ENCODE measurements around the gene CYB5A. TPM values are rescaled to one million over a fixed set of nuclear protein-coding genes. Genes with fewer than 3 reads are reported as not detected.
A peak's percentile ranks its signal among the peaks of the same experiment; 100 is the strongest.
"Not testable (repeated sequence)": the region's sequence is repeated elsewhere in the genome, so short reads cannot be mapped to it uniquely, and the experiment has no call there.

CYB5A gene
- total RNA-seq, 2 donors from 2014 or later: 71.3 to 73.5 TPM

DNA sequence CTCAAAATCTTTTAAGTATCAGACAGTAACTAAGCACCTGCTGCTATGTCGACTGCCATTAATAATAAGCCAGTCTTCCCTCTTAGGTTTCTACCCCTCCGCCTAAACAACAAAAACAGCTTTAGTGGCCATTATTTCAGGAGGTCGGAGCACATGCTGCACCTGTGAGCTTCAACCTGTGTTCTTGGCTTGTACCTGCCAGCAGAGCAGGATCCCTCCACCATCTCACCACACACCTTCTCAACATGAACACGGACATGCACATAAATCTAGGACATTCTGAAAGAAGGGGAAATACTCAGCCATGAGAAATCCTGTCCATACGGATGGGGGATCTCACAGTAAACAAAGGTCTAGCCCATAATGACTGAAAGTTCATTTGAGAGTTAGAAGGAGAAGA, 3.7 kb downstream of the CYB5A start:
- TF ChIP-seq, protein P1, sequence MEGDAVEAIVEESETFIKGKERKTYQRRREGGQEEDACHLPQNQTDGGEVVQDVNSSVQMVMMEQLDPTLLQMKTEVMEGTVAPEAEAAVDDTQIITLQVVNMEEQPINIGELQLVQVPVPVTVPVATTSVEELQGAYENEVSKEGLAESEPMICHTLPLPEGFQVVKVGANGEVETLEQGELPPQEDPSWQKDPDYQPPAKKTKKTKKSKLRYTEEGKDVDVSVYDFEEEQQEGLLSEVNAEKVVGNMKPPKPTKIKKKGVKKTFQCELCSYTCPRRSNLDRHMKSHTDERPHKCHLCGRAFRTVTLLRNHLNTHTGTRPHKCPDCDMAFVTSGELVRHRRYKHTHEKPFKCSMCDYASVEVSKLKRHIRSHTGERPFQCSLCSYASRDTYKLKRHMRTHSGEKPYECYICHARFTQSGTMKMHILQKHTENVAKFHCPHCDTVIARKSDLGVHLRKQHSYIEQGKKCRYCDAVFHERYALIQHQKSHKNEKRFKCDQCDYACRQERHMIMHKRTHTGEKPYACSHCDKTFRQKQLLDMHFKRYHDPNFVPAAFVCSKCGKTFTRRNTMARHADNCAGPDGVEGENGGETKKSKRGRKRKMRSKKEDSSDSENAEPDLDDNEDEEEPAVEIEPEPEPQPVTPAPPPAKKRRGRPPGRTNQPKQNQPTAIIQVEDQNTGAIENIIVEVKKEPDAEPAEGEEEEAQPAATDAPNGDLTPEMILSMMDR (IDR thresholded peaks at IDR 0.05): no peak
- Histone ChIP-seq H3K27ac (peak overlapping the region in 1 of 2 donors; percentile 49), H3K4me3 (no peak overlapping the region), H3K9me3 (no peaks in the 10 kb centered on the region), H3K27me3 (no peaks in the 10 kb centered on the region), H3K36me3 (no peaks in the 10 kb centered on the region), H3K4me1 (peaks cover 0 to 55% of the 10 kb centered on the region in 2 donors)
- DNase-seq (ENCODE audit: low spot score): no peak

DNA sequence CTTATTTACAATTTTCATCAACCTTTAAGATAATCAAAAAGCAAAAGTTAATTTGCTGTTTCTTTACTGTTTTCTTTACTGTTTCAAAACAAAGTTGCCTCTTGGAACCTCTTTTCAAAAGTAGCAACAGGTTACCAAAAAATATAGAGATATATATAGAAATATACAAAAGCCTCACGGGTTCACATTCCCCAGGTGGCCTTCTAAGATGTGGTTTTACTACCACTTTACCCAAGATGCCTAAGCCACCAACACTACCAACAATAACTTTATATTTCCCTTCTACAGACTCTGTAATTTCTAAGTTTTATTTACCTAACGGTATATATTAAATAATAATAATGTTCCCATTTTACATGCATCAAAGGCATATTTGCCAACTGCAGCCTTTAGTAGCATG, 4.9 kb downstream of the CYB5A start:
- H3K36me3 ChIP-seq: no peaks in the 10 kb centered on the region
- no peaks in the 10 kb centered on the region for H3K27me3 ChIP-seq
- H3K4me3 ChIP-seq: no peak overlapping the region
- no peak for DNase-seq (ENCODE audit: low spot score)
- H3K27ac ChIP-seq: no peak overlapping the region
- H3K4me1 ChIP-seq: peaks cover 0 to 62% of the 10 kb centered on the region in 2 donors
- no peaks in the 10 kb centered on the region for H3K9me3 ChIP-seq
- TF ChIP-seq, protein P1 (IDR thresholded peaks at IDR 0.05): no peak

DNA sequence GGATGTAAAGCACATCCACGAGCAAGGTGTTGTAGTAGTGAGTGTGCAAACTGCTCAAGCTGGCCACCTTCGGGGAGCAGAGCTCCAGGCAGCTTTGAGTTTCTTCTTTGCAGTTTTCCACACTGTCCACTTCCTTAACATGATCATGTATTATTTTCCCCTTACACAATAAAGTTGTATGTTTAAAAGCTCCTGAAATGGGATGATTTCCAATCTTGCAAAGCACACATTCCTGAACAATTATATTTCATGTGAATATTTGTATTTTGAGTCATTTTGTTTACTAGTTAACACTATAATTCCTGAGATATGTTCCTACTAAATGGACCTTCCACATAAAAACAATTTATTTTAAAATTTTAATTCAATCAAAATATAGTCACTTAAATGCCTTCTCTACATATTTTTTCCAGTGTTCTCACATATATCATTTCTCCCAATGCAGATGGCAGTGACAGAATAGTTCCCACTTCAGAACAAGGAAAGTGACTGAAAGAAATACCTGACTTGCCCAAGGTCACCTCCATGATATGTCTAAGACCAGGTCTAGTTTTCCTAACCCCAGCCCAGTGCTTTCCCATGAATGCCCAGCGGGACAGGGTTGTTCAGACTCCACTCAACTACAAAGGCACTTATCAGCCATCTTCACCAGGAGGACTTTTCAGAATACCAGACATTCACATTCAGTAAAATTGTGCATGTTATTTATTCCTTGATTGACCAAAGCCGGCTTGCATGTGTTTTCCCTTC, 5.5 kb downstream of the CYB5A start:
- H3K9me3 ChIP-seq: no peaks in the 10 kb centered on the region
- no peaks in the 10 kb centered on the region for H3K27me3 ChIP-seq
- H3K27ac ChIP-seq: peak overlapping the region in 1 of 2 donors; percentile 3
- H3K4me1 ChIP-seq: peaks cover 0 to 66% of the 10 kb centered on the region in 2 donors
- DNase-seq (ENCODE audit: low spot score): no peak
- no peak overlapping the region for H3K4me3 ChIP-seq
- TF ChIP-seq, protein P1 (IDR thresholded peaks at IDR 0.05): no peak
- no peaks in the 10 kb centered on the region for H3K36me3 ChIP-seq

GRCh38 chr18:74285583-74285982, 6.2 kb downstream of the CYB5A start:
- H3K36me3 ChIP-seq; H3K9me3 ChIP-seq; DNase-seq (ENCODE audit: low spot score); H3K4me3 ChIP-seq; H3K27me3 ChIP-seq: not testable (repeated sequence)
- Histone ChIP-seq H3K27ac (peak overlapping the region; percentile 3 to 69), H3K4me1 (peaks cover 0 to 61% of the 10 kb centered on the region in 2 donors)

DNA sequence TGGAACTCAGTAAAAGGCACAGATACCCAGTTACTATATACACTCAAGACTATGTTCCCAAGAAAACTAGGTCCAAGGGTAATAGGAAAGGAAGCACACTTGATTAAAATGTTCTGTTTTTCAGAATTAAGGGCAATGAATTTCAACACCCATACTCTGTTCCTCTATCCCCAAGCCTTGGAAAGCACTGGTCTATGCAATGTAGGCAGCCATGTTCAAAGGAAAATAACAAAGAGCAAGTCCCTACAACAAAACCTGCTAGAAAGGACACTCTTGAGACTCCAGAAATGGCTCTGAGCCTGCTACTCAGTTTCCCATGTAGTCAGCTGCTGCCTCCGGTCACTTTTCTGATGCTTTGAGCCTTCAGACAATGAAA, 6.8 kb downstream of the CYB5A start:
- peaks cover 0 to 55% of the 10 kb centered on the region in 2 donors for H3K4me1 ChIP-seq
- peak overlapping the region in 1 of 2 donors; percentile 8 for H3K4me3 ChIP-seq
- H3K27ac ChIP-seq: peak overlapping the region; percentile 69 to 85

More for the DNA sequence above, 6.8 kb downstream of the CYB5A start:
- H3K36me3 ChIP-seq: no peaks in the 10 kb centered on the region
- no peak for DNase-seq (ENCODE audit: low spot score)
- H3K9me3 ChIP-seq: no peaks in the 10 kb centered on the region
- TF ChIP-seq, protein P1 (IDR thresholded peaks at IDR 0.05): no peak
- H3K27me3 ChIP-seq: no peaks in the 10 kb centered on the region
